GM19023 (cell line): Measurements from ENCODE around the gene OTOG.
"Not testable (repeated sequence)": the region's sequence is repeated elsewhere in the genome, so short reads cannot be mapped to it uniquely, and the experiment has no call there.

Experiments
- ATAC-seq: cut with Tn5 transposase; IDR thresholded peaks from one replicate; pipeline ENCODE4 v1.9.1; 2021; ENCODE audit warnings: mild to moderate bottlenecking, moderate library complexity; ENCODE audit not compliant: unreplicated experiment

OTOG gene

DNA sequence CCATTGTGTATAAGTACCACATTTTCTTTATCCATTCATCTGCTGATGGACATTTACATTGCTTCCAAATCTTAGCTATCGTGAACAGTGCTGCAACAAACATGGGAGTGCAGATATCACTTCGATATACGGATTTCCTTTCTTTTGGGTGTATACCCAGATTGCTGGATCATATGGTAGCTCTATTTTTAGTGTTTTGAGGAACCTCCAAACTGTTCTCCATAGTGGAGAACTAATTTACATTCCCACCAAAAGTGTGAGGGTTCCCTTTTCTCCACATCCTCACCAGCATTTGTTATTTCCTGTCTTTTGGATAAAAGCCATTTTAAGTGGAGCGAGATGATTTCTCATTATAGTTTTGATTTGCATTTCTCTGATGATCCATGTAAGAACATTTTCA is 75.7 kb downstream of the OTOG start:
- ATAC-seq, result not testable (repeated sequence)

DNA sequence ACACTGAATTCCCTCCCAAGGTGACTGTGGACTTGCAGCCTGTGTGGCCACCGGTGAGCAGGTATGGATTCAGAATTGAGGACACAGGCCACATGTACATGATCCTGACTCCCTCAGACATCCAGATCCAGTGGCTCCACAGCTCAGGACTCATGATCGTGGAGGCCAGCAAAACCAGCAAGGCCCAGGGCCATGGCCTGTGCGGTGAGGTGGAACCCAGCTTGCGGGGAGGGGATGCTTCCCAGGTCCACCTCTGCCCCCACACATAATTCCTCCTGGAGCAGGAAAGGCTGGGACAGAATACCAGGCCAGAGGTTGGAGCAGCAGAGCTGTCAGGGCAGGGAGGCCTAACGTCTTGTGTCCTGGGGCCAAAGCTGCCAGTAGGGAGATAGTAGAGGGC is 82.1 kb downstream of the OTOG start:
- no peak for ATAC-seq

DNA sequence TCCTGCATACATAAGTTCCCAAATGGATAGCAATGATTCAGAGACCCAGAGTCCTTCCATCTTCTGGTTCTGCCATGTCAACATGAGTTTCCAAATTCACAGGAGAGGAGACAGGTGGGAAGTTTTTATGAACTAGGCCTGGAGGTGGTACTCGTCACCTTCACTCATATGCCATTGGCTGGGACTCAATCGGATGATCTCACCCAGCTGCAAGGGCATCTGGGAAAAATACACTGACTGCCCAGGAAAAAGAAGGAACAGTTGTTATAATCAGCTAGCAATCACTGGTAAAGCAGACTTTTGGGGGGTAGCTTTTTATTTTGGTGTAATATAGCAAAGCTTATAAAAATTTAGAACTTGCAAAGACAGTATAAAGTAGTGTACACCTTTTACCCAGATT is 83.9 kb downstream of the OTOG start:
- no peak for ATAC-seq

DNA sequence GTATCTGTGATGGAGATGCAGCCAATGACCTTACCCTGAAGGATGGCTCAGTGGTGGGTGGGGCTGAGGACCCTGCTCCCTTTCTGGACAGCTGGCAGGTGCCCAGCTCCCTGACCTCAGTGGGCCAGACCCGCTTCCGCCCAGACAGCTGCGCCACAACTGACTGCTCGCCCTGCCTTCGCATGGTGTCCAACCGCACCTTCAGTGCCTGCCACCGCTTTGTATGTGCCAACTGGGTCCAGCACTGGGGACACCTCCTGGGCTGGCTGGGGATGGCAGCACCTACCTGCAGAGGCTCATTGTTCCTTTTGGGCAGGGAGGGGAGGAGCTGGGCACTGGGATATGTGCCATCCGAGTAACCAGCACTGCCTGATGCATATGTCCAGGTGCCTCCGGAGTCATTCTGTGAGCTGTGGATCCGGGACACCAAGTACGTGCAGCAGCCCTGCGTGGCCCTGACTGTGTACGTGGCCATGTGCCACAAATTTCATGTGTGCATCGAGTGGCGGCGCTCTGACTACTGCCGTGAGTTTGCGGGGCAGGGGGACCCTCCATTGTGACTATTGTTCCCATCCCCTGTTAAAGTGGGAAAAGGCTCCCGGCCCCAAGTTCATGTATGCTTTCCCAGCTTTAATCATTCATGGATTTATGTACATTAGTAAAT is 84.8 kb downstream of the OTOG start:
- ATAC-seq, result no peak

DNA sequence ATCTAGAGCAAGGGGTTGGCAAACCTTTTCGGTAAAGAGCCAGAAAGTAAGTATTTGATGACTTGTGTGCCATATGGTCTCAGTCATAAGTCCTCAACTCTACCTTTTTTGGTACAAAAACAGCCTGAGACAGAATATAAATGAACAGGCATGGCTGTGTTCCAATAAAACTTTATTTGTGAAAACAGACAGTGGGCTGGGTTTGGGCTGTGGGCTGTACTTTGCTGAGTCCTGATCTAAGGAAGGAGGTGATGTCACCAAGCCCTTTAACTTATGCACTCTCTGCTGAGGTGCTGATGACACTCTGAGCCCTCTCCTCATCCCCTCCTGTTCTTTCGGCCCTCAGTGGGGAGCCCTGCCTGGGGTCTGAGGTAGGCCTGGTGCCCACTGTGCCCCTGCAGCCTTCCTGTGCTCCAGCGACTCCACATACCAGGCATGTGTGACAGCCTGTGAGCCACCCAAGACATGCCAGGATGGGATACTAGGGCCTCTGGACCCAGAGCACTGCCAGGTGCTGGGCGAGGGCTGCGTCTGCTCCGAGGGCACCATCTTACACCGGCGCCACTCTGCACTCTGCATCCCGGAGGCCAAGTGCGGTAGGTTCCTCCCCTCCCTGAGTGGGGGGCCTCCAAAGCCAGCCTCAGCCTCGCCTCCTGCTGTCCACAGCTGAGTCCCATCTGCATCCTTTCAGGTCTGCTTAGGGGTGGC is 86.4 kb downstream of the OTOG start:
- ATAC-seq, result no peak

DNA sequence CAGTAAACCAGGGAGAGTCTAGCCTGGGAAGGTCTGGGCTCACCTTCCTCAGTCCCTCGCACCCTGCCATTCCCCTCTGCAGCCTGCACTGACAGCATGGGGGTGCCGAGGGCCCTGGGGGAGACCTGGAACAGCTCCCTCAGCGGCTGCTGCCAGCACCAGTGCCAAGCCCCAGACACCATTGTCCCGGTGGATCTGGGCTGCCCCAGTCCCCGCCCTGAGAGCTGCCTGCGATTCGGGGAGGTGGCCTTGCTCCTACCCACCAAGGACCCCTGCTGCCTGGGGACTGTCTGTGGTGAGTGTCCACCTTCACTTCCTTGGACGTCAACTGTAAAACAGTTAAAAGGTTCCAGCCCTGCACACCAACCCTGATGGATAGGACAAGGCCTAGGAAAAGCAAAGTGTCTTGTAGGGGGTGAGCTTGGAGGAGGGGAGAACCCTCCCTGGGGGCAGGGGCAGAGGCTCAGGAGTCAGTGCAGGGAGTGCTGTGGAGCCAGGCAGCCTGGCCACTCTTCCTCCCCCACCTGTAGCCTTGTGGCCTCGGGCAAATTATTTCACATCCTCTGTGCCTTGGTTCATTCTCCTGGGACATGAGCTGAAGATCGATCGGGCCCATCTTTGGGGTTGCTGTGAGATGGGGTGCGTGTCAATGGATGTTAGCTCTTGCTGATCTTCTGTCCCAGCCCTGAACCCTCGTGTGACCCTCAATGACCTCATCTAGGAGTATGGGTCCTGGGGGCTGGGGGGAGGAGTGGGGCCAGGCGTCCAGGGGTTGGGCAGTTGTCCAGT is 87.1 kb downstream of the OTOG start:
- ATAC-seq, result no peak

DNA sequence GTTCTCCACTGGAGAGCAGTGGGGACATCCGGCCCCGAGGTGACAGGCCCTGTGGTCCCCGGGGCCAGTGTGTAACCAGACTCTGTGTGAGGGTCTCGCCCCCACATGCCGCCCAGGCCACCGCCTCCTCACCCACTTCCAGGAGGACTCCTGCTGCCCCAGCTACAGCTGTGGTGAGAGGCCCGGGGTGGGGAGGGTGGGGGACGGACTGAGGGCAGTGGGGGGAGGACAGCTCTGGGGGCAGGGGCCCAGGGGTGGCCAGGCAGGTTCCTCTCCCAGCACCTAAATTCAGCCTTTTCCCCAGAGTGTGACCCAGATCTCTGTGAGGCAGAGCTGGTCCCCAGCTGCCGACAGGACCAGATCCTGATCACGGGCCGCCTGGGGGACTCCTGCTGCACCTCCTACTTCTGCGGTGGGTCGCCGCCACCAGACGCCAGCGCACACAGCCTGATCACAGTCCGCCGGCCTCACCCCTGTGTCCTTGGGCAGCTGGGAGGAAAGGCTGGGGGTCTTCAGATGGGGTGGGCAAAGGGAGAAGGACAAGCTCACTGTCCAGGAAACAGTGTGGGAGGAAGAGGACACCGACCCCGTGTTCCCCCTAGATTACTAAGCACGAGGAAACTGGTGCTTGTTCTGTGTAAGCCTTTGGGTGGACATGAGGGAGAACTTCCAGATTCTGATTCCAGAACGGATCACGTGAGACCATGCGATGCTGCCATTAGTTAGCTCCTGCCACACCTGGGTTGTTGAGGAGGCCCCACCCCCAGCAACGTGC is 87.9 kb downstream of the OTOG start:
- ATAC-seq, result no peak

DNA sequence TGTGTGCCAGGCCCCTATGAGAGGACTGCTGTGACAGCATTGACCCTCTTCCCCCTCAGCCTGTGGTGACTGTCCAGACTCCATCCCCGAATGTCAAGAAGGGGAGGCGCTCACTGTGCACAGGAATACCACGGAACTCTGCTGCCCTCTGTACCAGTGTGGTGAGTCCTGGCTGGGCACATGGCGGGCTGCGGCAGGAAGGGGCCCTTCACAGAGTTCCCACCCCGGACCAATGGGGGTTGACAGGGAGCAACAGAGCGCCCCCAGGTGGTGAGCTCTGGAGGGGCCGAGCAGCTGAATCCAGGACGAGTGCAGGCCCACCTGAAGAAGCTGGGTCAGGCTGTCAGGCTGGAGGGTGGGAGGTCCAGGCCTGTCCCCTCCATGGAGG is 88.5 kb downstream of the OTOG start:
- no peak for ATAC-seq

DNA sequence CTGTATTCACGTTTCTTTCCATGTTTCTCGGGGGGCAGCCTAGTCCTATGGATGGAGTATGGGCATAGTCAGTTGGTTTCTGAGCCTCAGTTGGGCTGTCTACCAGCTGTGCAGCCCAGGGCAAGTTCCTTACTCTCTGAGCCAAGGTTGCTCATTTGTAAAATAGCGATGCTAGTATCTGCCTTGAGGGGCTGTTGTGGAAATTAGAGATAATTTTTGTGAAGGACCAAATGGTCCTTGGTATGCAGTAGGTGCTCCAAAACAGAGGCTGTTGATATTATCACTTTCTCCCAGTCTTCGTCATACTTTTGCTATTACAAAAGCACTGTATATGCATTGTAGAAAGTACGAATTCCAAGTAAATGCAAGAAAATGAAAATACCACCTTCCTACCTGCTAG is 89.7 kb downstream of the OTOG start:
- no peak for ATAC-seq

DNA sequence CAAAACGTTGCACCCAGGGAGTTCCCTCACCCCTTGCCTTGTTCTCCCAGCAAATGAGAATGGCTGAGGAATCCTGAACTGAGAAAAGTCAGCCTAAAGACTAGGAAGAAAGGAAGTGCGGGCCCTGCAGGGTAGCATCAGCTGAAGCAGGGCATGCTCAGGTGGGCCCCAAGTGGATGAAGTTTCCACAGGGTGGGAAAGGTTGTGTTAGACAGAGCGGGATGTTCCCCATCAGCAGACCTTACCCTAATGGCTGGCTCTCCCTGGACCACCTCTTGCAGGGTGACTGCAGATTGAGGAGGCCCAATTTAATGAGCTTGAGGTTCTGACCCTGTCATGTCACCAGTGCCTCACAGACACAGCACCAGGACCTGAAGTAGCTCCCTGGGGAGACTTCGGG is 90.8 kb downstream of the OTOG start:
- ATAC-seq, result no peak

DNA sequence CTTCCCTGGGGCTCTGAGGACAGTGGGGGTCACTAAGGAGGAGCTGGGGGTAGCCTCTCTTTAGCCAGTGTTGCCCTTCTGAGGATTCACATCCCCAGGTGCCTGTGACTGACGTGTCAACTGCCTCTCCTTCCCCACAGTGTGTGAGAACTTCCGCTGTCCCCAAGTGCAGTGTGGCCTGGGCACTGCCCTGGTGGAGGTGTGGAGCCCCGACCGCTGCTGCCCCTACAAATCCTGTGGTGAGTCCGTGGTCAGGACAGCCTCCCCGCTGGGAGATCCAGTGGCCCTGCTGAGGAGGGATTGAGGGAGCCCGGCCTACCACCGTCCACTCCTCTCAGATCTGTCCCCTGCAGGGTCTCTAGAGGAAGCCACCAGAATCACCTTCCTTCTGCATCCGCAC is 91.3 kb downstream of the OTOG start:
- no peak for ATAC-seq

DNA sequence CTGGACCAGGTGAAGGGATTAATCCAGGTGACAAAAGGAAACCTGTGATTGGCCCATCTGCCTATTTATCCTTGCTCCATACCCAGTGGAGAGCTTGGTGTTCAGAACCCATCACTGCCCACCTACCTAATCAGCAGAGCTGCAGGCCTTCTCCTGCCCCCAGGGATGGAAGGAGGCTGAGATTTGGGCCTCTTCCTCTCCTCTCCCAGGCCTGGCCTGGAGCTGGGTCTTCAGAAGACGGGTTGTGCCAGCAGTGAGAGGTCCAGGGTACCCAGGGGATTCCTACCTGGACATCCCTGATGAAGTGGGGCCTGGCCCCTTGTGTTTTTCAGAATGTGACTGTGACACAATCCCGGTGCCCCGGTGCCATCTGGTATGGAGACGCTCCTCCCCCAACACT is 92.0 kb downstream of the OTOG start:
- ATAC-seq, result no peak

DNA sequence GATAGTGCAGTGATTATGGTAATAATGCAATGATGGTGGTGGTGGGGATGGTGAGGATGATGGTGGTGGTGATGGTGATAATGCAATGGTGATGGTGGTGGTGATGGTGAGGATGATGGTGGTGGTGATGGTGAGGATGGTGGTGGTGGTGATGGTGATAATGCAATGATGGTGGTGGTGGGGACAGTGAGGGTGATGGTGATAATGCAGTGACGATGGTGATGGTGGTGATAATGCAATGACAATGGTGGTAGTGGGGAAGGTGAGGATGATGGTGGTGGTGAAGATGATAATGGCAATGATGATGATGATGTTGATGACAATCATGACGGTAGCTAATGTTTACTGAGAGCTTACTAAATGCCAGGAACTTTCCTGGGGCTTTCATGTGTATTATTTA is 92.7 kb downstream of the OTOG start:
- no peak for ATAC-seq

DNA sequence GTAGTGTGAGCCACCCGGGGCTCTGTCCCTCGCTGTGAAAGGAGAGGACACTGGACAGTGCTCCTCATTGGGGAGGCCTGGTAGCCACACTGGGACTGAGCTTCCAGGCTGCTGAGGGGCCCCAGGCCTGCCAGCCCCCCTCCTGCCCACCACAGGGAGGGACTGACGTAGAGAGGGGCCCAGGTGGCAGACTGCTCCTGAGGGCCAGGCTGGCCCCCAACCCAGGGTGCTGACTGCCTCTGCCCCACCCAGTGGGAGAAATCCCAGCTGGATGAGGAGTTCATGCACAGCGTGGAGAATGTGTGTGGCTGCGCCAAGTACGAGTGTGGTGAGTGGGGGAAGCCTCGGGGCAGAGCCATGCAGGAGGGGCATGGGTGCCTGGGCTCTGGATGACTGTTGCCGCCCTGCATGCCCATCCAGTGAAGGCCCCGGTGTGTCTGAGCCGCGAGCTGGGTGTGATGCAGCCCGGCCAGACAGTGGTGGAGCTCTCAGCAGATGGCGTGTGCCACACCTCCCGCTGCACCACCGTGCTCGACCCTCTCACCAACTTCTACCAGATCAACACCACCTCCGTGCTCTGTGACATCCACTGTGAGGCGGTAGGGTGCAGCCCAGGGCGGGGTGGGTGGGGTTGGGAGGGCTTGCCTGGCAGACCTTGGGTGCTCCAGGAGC is 93.6 kb downstream of the OTOG start:
- ATAC-seq, result no peak

DNA sequence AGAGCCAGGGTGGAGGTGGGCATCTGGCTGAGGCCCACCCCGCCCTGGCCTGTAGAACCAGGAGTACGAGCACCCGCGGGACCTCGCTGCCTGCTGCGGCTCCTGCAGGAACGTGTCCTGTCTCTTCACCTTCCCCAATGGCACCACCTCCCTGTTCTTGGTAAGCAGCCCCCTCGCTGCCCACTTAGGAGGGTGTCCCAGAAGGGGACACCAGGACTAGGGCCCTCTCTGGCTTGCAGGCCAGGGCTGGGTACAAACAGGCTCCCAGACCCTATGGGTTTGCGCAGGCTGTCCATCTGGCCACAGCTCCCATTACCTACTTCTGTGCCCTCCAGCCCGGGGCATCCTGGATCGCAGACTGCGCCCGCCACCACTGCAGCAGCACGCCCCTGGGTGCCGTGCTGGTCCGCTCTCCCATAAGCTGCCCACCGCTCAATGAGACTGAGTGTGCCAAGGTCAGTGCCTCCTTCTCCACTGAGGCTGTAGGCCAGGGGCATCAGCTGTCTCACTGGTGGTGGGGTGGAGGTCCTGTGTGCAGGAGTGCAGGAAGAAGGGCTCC is 94.8 kb downstream of the OTOG start:
- no peak for ATAC-seq

DNA sequence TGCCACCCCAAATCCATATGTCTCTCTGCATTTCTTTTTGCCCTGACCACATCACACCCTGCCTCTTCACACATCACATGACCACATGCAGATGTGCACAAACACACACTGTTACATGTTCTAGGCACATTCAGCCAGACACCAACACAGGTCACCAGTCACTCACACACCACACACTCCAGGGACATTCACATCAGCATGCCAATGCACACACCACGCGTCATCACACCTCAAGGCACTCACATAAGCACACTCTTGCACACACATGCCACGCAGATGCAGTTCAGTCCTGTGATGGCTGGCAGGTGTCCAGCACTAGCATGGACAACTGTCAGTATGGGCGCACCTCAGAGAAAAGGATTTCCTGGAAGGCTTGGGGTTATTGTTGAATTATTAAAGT is 95.3 kb downstream of the OTOG start:
- ATAC-seq, result no peak

DNA sequence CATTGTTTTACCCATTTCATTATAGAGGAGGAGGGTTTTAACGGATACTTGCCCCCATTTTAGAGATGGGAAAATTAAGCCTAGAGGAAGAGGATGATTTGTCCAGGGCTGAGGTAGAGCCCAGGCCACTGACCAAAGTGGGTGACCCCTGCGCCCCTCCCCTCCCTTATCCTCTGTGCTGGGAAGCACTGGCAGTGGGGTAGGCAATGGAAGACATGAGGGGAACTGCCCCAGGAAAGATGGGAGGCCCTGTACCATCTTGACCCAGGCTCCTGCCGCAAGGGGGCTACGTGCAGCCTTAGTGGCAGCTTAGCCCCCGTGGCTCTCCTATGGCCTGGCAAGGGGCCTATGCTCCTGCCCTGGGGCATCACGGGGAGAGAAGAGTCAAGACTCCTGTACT is 95.9 kb downstream of the OTOG start:
- no peak for ATAC-seq

DNA sequence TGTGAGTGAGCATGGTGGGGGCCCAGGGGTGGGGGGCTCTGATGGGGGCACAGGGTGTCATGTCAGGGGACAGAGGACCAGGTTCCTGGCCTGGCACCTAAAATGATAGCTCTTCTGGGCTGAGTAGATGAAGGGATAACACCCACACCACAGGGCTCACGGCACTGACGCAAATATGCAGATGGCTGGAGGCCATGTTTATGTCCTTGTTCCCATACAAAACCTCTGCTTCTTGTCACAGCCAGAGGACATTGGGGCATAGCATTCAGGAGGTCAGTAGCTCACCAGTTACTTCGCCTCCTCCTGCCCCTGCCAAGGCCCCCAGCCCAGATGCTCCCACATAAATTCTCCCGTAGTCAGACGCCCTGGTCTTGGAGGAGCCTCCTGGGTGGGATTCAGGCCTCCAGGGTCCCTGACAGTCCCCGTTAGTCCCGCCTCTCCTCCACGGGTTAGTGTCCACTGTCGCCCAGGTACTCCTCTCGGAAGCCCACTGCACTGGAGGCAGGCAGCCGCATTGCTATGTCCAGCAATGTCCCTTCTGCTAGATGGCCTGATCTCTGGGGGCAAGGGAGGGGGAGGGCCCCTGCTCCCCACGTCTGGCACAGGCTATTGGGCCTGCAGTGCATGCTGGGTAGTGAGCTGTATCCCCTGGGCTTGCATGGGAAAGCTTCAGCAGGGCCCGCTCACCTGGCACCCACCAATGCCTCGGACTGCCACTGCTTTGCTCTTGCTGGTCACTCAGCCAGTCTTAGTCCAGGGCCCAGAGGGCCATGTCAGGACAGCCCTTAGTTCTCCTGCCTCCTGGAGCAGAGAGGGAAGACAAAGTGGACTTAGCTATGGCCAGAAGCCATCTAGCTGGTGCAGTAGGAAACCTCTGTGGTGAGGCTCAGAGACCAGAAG is 96.7 kb downstream of the OTOG start:
- no peak for ATAC-seq

DNA sequence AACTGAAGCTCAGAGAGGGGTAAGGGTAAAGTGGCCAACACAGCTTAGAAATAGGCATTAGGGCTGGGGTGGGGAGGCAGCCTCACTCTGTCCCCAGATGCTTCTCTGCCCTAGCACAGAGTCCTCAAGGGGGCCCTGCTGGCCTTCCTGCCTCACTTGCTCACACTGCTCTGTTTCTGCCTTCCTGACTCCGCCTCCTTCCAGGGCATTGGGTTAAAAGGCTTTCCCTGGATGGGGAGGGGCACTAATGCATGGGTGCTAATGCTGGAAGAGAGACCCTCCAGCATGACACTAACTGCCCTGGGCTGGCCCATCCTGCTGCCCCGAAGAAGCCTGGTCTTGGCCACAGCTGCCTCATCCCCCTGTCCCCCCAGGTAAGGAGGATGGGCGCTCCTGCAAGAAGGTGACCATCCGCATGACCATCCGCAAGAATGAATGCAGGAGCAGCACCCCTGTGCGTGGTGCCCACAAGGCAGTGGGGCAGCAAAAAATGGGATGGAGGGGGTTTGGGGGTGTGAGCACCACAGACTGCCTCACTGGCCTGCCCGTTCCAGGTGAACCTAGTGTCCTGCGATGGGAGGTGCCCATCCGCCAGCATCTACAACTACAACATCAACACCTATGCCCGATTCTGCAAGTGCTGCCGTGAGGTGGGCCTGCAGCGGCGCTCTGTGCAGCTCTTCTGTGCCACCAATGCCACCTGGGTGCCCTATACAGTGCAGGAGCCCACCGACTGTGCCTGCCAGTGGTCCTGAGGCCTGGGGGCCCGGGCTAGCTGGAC is 98.3 kb downstream of the OTOG start:
- ATAC-seq, result no peak
